Endodermal cell (in vitro differentiated cells): Measurements from ENCODE around the gene ARAP3. TPM values are rescaled to one million over a fixed set of nuclear protein-coding genes. Genes with fewer than 3 reads are reported as not detected.

Source experiments
- DNase-seq: peaks from one replicate; pipeline ENCODE4 v3.0.0-alpha.2; 2017
- H3K27ac ChIP-seq: 2 replicates; pipeline ENCODE4 v1.5.1; 2013; ENCODE audit warnings: mild to moderate bottlenecking, low read depth, low read length, moderate library complexity
- H3K27me3 ChIP-seq: 2 replicates; pipeline ENCODE4 v1.6.1; 2013; ENCODE audit warnings: mild to moderate bottlenecking, low read length, moderate library complexity; ENCODE audit not compliant: insufficient read depth, control insufficient read depth, poor library complexity, severe bottlenecking
- H3K36me3 ChIP-seq: 2 replicates; pipeline ENCODE4 v1.7.0; 2013; ENCODE audit warnings: mild to moderate bottlenecking, low read length, moderate library complexity; ENCODE audit not compliant: control insufficient read depth, insufficient read depth
- H3K4me1 ChIP-seq: one replicate; pipeline ENCODE4 v1.7.0; 2013; ENCODE audit warnings: low read length; ENCODE audit not compliant: control insufficient read depth, insufficient read depth
- H3K4me3 ChIP-seq: 2 replicates; pipeline ENCODE4 v1.5.1; 2013; ENCODE audit warnings: mild to moderate bottlenecking, low read length, moderate library complexity
- H3K9ac ChIP-seq: 2 replicates; pipeline ENCODE4 v1.6.1; 2013; ENCODE audit warnings: mild to moderate bottlenecking, low read length, moderate library complexity; ENCODE audit not compliant: poor library complexity, severe bottlenecking; ENCODE audit errors: extremely low read depth
- H3K9me3 ChIP-seq: 2 replicates; pipeline ENCODE4 v1.6.1; 2013; ENCODE audit warnings: mild to moderate bottlenecking, low read length, moderate library complexity; ENCODE audit not compliant: control insufficient read depth
- H3K27ac Mint-ChIP-seq: 2 replicates; pipeline ENCODE4 v1.8.0; 2020; ENCODE audit warnings: mixed read lengths
- H3K27me3 Mint-ChIP-seq: 2 replicates; pipeline ENCODE4 v1.8.0; 2021; ENCODE audit warnings: mild to moderate bottlenecking, mixed read lengths; ENCODE audit not compliant: insufficient read depth
- H3K36me3 Mint-ChIP-seq: 2 replicates; pipeline ENCODE4 v1.8.0; 2020; ENCODE audit warnings: low read depth, mixed read lengths
- H3K4me1 Mint-ChIP-seq: 2 replicates; pipeline ENCODE4 v1.8.0; 2020; ENCODE audit warnings: mixed read lengths
- H3K4me3 Mint-ChIP-seq: 2 replicates; pipeline ENCODE4 v1.8.0; 2020; ENCODE audit warnings: mild to moderate bottlenecking, moderate library complexity, mixed read lengths
- H3K9me3 Mint-ChIP-seq: 2 replicates; pipeline ENCODE4 v1.8.0; 2020; ENCODE audit warnings: mild to moderate bottlenecking, mixed read lengths
- WGBS, 2 experiments: methylation state at CpG; one replicate each; pipeline versions ENCODE4 v1.1.5 to v1.1.7; 2013; ENCODE audit warnings: missing lambda C conversion rate in 2 of 2, mixed read lengths in 1 of 2; ENCODE audit not compliant: insufficient coverage in 1 of 2, insufficient read length in 1 of 2; 5-methylcytosine and 5-hydroxymethylcytosine counted together
- total RNA-seq, 2 donors: library from RNA; stranded (reverse); fragmentation: NEBNext Ultra II Directional in 1 of 2; extraction: Animal tissue kit (Norgen Biotek cat#: 25700) in 1 of 2; gene quantifications; 2 replicates in 1 of 2; 3 replicates in 1 of 2; pipeline ENCODE4 v1.2.1, GENCODE V29; 2021
- TF ChIP-seq, protein P1 (sequence below): fragments of 200-600 bp; sonication (generic); conservative IDR thresholded peaks from 2 replicates; pipeline ENCODE4 v1.5.0; 2021; ENCODE audit warnings: antibody characterized with exemption, mild to moderate bottlenecking

Gene ARAP3
- total RNA-seq, 2 donors from 2014 or later = 32.5 to 41.3 TPM

DNA sequence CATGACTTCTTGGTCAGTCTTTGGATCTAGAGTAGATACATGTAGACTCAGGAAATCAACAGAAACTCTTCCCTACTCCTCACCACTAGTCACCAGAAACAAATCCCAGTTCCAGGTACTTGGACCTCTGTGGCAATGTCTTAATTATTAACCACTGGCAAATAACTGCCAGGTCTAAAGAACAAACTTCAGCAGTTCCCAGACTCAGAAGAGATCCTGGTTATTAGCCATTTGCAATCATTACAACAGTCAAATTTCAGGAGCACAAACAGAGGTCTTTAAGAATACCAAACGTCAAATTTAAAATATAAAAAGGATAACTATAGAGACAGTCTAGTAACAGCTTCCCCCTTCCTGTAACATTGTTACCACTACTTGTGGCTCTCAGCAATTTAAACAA is 73.5 kb downstream of the ARAP3 start:
- WGBS, 2 experiments = 100% methylated on average over 1 of the region's 1 CpG; no CpG with 5 or more reads in 1 of the 2 experiments

DNA sequence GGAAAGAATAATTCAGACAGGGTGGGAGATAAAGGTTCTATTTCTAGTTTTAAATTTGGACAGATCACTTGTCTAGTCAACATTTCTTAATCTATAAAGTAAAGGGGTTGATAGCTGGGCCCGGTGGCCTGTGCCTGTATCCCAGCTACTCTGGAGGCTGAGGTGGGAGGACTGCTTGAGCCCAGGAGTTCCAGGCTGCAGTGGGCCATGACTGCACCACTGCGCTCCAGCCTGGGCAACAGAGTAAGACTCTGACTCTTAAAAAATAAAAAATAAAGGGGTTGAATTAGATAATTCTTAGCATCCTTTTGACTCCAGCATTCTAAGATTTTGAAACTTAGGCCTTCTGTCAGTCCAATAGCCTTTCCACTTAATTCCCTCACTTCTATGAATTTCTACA is 74.0 kb downstream of the ARAP3 start:
- Mint-ChIP-seq H3K4me1 (peaks cover 26% of the 10 kb centered on the region), H3K36me3 (peaks cover 13% of the 10 kb centered on the region), H3K27me3 (no peaks in the 10 kb centered on the region), H3K4me3 (no peak overlapping the region), H3K9me3 (no peaks in the 10 kb centered on the region), H3K27ac (peak overlapping the region; percentile 37)
- 98% methylated on average over 2 of the region's 2 CpGs; no CpG with 5 or more reads in 1 of the 2 experiments for WGBS, 2 experiments
- no peaks in the 10 kb centered on the region for H3K9me3 ChIP-seq
- peaks cover 19% of the 10 kb centered on the region for H3K36me3 ChIP-seq
- no peaks in the 10 kb centered on the region for H3K27me3 ChIP-seq
- TF ChIP-seq, protein P1, sequence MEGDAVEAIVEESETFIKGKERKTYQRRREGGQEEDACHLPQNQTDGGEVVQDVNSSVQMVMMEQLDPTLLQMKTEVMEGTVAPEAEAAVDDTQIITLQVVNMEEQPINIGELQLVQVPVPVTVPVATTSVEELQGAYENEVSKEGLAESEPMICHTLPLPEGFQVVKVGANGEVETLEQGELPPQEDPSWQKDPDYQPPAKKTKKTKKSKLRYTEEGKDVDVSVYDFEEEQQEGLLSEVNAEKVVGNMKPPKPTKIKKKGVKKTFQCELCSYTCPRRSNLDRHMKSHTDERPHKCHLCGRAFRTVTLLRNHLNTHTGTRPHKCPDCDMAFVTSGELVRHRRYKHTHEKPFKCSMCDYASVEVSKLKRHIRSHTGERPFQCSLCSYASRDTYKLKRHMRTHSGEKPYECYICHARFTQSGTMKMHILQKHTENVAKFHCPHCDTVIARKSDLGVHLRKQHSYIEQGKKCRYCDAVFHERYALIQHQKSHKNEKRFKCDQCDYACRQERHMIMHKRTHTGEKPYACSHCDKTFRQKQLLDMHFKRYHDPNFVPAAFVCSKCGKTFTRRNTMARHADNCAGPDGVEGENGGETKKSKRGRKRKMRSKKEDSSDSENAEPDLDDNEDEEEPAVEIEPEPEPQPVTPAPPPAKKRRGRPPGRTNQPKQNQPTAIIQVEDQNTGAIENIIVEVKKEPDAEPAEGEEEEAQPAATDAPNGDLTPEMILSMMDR = no peak
- no peak overlapping the region for H3K4me3 ChIP-seq
- H3K4me1 ChIP-seq = no peaks in the 10 kb centered on the region
- H3K9ac ChIP-seq = no peak overlapping the region
- DNase-seq = no peak
- no peak overlapping the region for H3K27ac ChIP-seq

More for the DNA sequence above, 73.5 kb downstream of the ARAP3 start:
- no peak overlapping the region for H3K4me3 ChIP-seq
- peaks cover 19% of the 10 kb centered on the region for H3K36me3 ChIP-seq
- no peak overlapping the region for H3K4me3 Mint-ChIP-seq
- no peaks in the 10 kb centered on the region for H3K9me3 ChIP-seq
- H3K9ac ChIP-seq = no peak overlapping the region
- H3K4me1 Mint-ChIP-seq = peaks cover 30% of the 10 kb centered on the region
- peaks cover 13% of the 10 kb centered on the region for H3K36me3 Mint-ChIP-seq
- DNase-seq = no peak
- no peaks in the 10 kb centered on the region for H3K27me3 Mint-ChIP-seq
- no peaks in the 10 kb centered on the region for H3K27me3 ChIP-seq
- peak overlapping the region; percentile 37 for H3K27ac Mint-ChIP-seq
- TF ChIP-seq, protein P1 = no peak
- H3K9me3 Mint-ChIP-seq = no peaks in the 10 kb centered on the region
- peaks cover 1% of the 10 kb centered on the region for H3K4me1 ChIP-seq
- no peak overlapping the region for H3K27ac ChIP-seq

DNA sequence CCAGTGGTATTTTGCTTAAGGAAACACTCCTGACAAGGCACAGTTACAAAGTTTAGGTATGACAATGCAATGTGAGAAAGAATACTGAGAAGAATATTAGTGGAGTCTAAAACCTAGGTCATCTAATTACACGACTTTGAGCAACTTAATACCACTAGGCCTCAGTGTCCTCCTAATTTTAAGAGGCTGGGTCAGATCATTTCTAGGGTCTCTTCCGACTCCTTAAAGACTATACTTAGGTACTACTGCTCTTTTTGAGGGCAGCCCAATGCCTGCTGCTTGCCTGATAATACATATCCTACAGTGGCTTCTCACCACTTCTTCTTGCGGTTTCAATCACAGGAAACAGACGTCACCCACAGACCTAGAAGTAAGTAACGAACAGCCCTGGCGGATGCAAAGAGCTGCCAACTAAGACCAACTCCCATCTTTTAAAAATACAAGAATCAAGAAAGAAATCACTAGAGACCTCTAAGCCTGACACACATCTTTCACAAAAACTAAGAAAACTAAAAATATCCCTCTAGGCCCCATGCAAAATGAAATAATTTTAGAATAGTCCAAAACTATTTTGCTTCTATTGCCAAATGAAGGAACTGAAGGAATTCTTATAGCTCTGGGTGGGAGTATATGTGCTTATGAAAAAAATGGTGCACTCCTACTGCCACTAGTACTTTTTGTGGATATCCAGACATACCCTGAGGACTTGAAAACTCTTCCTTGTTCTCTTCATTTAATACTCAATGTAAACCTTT is 76.3 kb downstream of the ARAP3 start:
- WGBS, 2 experiments = 89 to 100% methylated on average over 1 to 6 of the region's 6 CpGs
- TF ChIP-seq, protein P1 = no peak
- H3K36me3 Mint-ChIP-seq = peaks cover 7% of the 10 kb centered on the region
- Histone ChIP-seq H3K36me3 (peaks cover 13% of the 10 kb centered on the region), H3K4me3 (no peak overlapping the region), H3K9me3 (no peaks in the 10 kb centered on the region), H3K4me1 (no peaks in the 10 kb centered on the region), H3K27me3 (no peaks in the 10 kb centered on the region), H3K27ac (no peak overlapping the region), H3K9ac (no peak overlapping the region)
- peaks cover 22% of the 10 kb centered on the region for H3K4me1 Mint-ChIP-seq
- no peak overlapping the region for H3K4me3 Mint-ChIP-seq
- no peaks in the 10 kb centered on the region for H3K27me3 Mint-ChIP-seq
- H3K9me3 Mint-ChIP-seq = no peaks in the 10 kb centered on the region
- DNase-seq = no peak
- H3K27ac Mint-ChIP-seq = peak overlapping the region; percentile 81
